ENCODE data around the gene NDUFA3. TPM values are rescaled to one million over a fixed set of nuclear protein-coding genes. Genes with fewer than 3 reads are reported as not detected.
A peak's percentile ranks its signal among the peaks of the same experiment; 100 is the strongest.

NDUFA3 gene
- total RNA-seq (10 to 100 TPM; 27.7 to 52.1 (median 45.1) TPM), polyA plus RNA-seq (100 to 1,000 TPM; 107 to 166 TPM)

GRCh38 chr19:54102421-54103169 is at the start of gene NDUFA3:
NDUFA3 (plus strand) TSS chr19:54102855; CDS start chr19:54102879, 24 bp downstream.
- ATAC-seq (peak; percentile 100), DNase-seq (peak; percentile 97 to 100 (median 98)), FAIRE-seq (peak; percentile 68)
- TF ChIP-seq, protein P1, sequence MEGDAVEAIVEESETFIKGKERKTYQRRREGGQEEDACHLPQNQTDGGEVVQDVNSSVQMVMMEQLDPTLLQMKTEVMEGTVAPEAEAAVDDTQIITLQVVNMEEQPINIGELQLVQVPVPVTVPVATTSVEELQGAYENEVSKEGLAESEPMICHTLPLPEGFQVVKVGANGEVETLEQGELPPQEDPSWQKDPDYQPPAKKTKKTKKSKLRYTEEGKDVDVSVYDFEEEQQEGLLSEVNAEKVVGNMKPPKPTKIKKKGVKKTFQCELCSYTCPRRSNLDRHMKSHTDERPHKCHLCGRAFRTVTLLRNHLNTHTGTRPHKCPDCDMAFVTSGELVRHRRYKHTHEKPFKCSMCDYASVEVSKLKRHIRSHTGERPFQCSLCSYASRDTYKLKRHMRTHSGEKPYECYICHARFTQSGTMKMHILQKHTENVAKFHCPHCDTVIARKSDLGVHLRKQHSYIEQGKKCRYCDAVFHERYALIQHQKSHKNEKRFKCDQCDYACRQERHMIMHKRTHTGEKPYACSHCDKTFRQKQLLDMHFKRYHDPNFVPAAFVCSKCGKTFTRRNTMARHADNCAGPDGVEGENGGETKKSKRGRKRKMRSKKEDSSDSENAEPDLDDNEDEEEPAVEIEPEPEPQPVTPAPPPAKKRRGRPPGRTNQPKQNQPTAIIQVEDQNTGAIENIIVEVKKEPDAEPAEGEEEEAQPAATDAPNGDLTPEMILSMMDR (IDR thresholded peaks at IDR 0.05), result no peak
- WGBS, 2 donors, result 2 to 3% methylated on average over 46 to 54 of the region's 54 CpGs
- H3K27ac ChIP-seq, result peak within 1 kb of the TSS in 2 of 4 donors; percentile 28 to 50
- H3K9me3 ChIP-seq, result no peaks in the 10 kb centered on the region
- intact Hi-C loops (cut with DNase I), result no loop called here
- H3K36me3 ChIP-seq, result peaks cover 0 to 10% (median 0%) of the 10 kb centered on the region in 3 donors
- H3K4me1 ChIP-seq, result peaks cover 0 to 5% (median 0%) of the 10 kb centered on the region in 3 donors
- peak within 1 kb of the TSS; percentile 33 to 92 (median 84) for H3K4me3 ChIP-seq
- no peaks in the 10 kb centered on the region for H3K27me3 ChIP-seq

- WGBS, 2 donors, result 50 to 56% methylated on average over 9 of the region's 9 CpGs
- TF ChIP-seq, protein P1 (IDR thresholded peaks at IDR 0.05), result no peak
Measured at GRCh38 chr19:54062643-54063042, 40.0 kb upstream of the NDUFA3 start.

GRCh38 chr19:54063350-54064116 is 39.1 kb upstream of the NDUFA3 start, which contains the start of gene VSTM1:
VSTM1 (minus strand) TSS chr19:54063897; CDS start chr19:54063777, 120 bp downstream.
- Histone ChIP-seq H3K27ac (no peak within 1 kb of the TSS), H3K4me1 (no peaks in the 10 kb centered on the region), H3K36me3 (no peaks in the 10 kb centered on the region), H3K4me3 (no peak within 1 kb of the TSS), H3K27me3 (peaks cover 0 to 5% (median 0%) of the 10 kb centered on the region in 4 donors), H3K9me3 (no peaks in the 10 kb centered on the region)
- WGBS, 2 donors, result 61 to 73% methylated on average over 34 of the region's 34 CpGs
- FAIRE-seq, result no peak
- no peak for ATAC-seq
- TF ChIP-seq, protein P1 (IDR thresholded peaks at IDR 0.05), result no peak
- intact Hi-C loops (cut with DNase I), result no loop called here
- no peak for DNase-seq

More at GRCh38 chr19:54062643-54063042, 40.0 kb upstream of the NDUFA3 start:
- H3K27me3 ChIP-seq, result peaks cover 0 to 5% (median 0%) of the 10 kb centered on the region in 4 donors
- H3K36me3 ChIP-seq, result no peaks in the 10 kb centered on the region
- DNase-seq (no peak), ATAC-seq (peak in 1 of 4 donors; percentile 36), FAIRE-seq (no peak)
- no peaks in the 10 kb centered on the region for H3K9me3 ChIP-seq
- H3K4me3 ChIP-seq, result no peak overlapping the region
- no peaks in the 10 kb centered on the region for H3K4me1 ChIP-seq
- intact Hi-C loops (cut with DNase I), result no loop called here
- H3K27ac ChIP-seq, result no peak overlapping the region

DNA sequence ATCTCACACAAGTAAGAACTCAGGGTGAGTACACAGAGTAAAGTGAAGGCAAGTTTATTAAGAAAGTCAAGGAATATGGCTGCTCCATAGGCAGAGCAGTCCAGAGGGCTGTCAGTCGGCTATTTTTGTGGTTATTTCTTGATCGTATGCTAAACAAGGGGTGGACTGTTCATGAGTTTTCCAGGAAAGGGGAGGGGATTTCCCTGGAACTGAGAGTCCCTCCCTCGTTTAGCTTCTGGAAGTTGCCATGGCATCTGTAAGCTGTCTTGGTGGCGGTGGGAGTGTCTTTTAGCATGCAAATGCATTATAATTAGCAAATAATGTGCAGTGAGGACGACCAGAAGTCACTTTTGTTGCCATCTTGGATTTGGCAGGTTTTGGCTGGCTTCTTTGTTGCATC is 33.2 kb upstream of the NDUFA3 start:
- TF ChIP-seq, protein P1 (IDR thresholded peaks at IDR 0.05), result no peak
- DNase-seq (no peak), FAIRE-seq (no peak), ATAC-seq (no peak)
- H3K9me3 ChIP-seq, result no peaks in the 10 kb centered on the region
- no peaks in the 10 kb centered on the region for H3K4me1 ChIP-seq
- H3K27ac ChIP-seq, result no peak overlapping the region
- H3K27me3 ChIP-seq, result peaks cover 0 to 5% (median 0%) of the 10 kb centered on the region in 4 donors
- no peak overlapping the region for H3K4me3 ChIP-seq
- 45 to 53% methylated on average over 5 of the region's 5 CpGs for WGBS, 2 donors
- no peaks in the 10 kb centered on the region for H3K36me3 ChIP-seq
- intact Hi-C loops (cut with DNase I), result no loop called here

Measured in pancreas (tissue), 10 donors.